ENCODE results near the gene DHRSX.

DNA sequence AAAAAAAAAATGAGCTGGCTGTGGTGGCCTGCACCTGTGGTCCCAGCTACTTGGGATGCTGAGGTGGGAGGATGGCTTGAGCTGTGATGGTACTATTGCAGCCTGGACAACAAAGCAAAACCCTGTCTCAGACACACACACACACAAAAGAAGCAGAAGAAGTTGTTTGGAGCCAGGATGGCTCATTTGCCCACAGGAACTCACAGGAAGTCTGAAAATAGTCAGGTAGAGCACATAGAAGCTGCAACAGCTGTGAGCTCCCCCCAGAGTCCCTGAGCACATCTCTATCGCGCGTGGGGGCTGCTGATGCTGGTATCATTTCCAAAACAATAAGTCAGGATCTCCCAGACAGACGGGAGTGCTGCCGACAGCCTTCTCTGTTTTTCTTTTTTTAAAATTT lies 13.4 kb upstream of the DHRSX start:
- TF ChIP-seq, protein P1, sequence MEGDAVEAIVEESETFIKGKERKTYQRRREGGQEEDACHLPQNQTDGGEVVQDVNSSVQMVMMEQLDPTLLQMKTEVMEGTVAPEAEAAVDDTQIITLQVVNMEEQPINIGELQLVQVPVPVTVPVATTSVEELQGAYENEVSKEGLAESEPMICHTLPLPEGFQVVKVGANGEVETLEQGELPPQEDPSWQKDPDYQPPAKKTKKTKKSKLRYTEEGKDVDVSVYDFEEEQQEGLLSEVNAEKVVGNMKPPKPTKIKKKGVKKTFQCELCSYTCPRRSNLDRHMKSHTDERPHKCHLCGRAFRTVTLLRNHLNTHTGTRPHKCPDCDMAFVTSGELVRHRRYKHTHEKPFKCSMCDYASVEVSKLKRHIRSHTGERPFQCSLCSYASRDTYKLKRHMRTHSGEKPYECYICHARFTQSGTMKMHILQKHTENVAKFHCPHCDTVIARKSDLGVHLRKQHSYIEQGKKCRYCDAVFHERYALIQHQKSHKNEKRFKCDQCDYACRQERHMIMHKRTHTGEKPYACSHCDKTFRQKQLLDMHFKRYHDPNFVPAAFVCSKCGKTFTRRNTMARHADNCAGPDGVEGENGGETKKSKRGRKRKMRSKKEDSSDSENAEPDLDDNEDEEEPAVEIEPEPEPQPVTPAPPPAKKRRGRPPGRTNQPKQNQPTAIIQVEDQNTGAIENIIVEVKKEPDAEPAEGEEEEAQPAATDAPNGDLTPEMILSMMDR (IDR thresholded peaks at IDR 0.05) = no peak
- no peak for TF ChIP-seq POLR2A (IDR thresholded peaks at IDR 0.05)
